ENCODE results near the gene TRIM2. TPM values are rescaled to one million over a fixed set of nuclear protein-coding genes. Genes with fewer than 3 reads are reported as not detected.

Gene TRIM2
- total RNA-seq, 1 donor from 2014 or later = 51.8 TPM

GRCh38 chr4:153362184-153362583, 157.9 kb downstream of the TRIM2 start:
- Histone ChIP-seq H3K9ac (ENCODE audit: low read length) (no peak overlapping the region), H3K27me3 (ENCODE audit: insufficient read depth, low read length) (no peaks in the 10 kb centered on the region)
- FAIRE-seq = no peak

GRCh38 chr4:153364061-153364460, 159.8 kb downstream of the TRIM2 start:
- TF ChIP-seq CTCF (IDR thresholded peaks at IDR 0.05; ENCODE audit: insufficient read depth, low read depth, low read length) = no peak
- TF ChIP-seq EZH2 (IDR thresholded peaks at IDR 0.05; ENCODE audit: insufficient read depth, low read length) = no peak
- H3K9ac ChIP-seq (ENCODE audit: low read length) = no peak overlapping the region
- DNase-seq (ENCODE audit: low read depth) (peak; percentile 30), FAIRE-seq (no peak)
- no peaks in the 10 kb centered on the region for H4K20me1 ChIP-seq (ENCODE audit: insufficient read depth, low read length)
- no peak overlapping the region for H3K27ac Mint-ChIP-seq (ENCODE audit: unreplicated experiment)
- peaks cover 8% of the 10 kb centered on the region for H3K9me3 Mint-ChIP-seq (ENCODE audit: unreplicated experiment)
- H3K36me3 ChIP-seq (ENCODE audit: insufficient read depth, low read length) = no peaks in the 10 kb centered on the region
- no peaks in the 10 kb centered on the region for H3K4me1 ChIP-seq (ENCODE audit: insufficient read depth, low read length)
- no peaks in the 10 kb centered on the region for H3K27me3 ChIP-seq (ENCODE audit: insufficient read depth, low read length)
- H2AFZ ChIP-seq (ENCODE audit: low read depth, low read length) = no peak overlapping the region
- H3K4me1 Mint-ChIP-seq (ENCODE audit: low read depth, unreplicated experiment) = no peaks in the 10 kb centered on the region
- no peaks in the 10 kb centered on the region for H3K79me2 ChIP-seq (ENCODE audit: insufficient read depth, low read length)
- no peak overlapping the region for H3K4me2 ChIP-seq (ENCODE audit: low read length)
- H3K9me3 ChIP-seq (ENCODE audit: insufficient read depth, low read depth, low read length) = no peaks in the 10 kb centered on the region
- no peak overlapping the region for H3K27ac ChIP-seq (ENCODE audit: low read depth, low read length)
- peaks cover 1% of the 10 kb centered on the region for H3K36me3 Mint-ChIP-seq (ENCODE audit: low read depth, unreplicated experiment)
- H3K4me3 Mint-ChIP-seq (ENCODE audit: unreplicated experiment) = no peak overlapping the region
- H3K4me3 ChIP-seq (ENCODE audit: insufficient read depth, low read depth, low read length) = no peak overlapping the region
- H3K27me3 Mint-ChIP-seq (ENCODE audit: low read depth, unreplicated experiment) = no peaks in the 10 kb centered on the region

More at GRCh38 chr4:153362184-153362583, 157.9 kb downstream of the TRIM2 start:
- H3K27ac Mint-ChIP-seq (ENCODE audit: unreplicated experiment) = no peak overlapping the region
- H3K4me2 ChIP-seq (ENCODE audit: low read length) = no peak overlapping the region
- no peak for DNase-seq (ENCODE audit: low read depth)
- no peaks in the 10 kb centered on the region for H3K9me3 ChIP-seq (ENCODE audit: insufficient read depth, low read depth, low read length)
- TF ChIP-seq EZH2 (IDR thresholded peaks at IDR 0.05; ENCODE audit: insufficient read depth, low read length) = no peak
- no peak for TF ChIP-seq CTCF (IDR thresholded peaks at IDR 0.05; ENCODE audit: insufficient read depth, low read depth, low read length)
- H3K4me3 Mint-ChIP-seq (ENCODE audit: unreplicated experiment) = no peak overlapping the region
- H3K36me3 Mint-ChIP-seq (ENCODE audit: low read depth, unreplicated experiment) = peaks cover 1% of the 10 kb centered on the region
- no peak overlapping the region for H3K4me3 ChIP-seq (ENCODE audit: insufficient read depth, low read depth, low read length)
- H3K4me1 ChIP-seq (ENCODE audit: insufficient read depth, low read length) = no peaks in the 10 kb centered on the region
- no peaks in the 10 kb centered on the region for H3K36me3 ChIP-seq (ENCODE audit: insufficient read depth, low read length)
- H3K27ac ChIP-seq (ENCODE audit: low read depth, low read length) = no peak overlapping the region
- H3K27me3 Mint-ChIP-seq (ENCODE audit: low read depth, unreplicated experiment) = no peaks in the 10 kb centered on the region
- H3K4me1 Mint-ChIP-seq (ENCODE audit: low read depth, unreplicated experiment) = no peaks in the 10 kb centered on the region
- H3K9me3 Mint-ChIP-seq (ENCODE audit: unreplicated experiment) = peaks cover 8% of the 10 kb centered on the region
- no peaks in the 10 kb centered on the region for H3K79me2 ChIP-seq (ENCODE audit: insufficient read depth, low read length)
- H2AFZ ChIP-seq (ENCODE audit: low read depth, low read length) = no peak overlapping the region
- H4K20me1 ChIP-seq (ENCODE audit: insufficient read depth, low read length) = no peaks in the 10 kb centered on the region

GRCh38 chr4:153365003-153365402, 160.8 kb downstream of the TRIM2 start:
- H3K36me3 ChIP-seq (ENCODE audit: insufficient read depth, low read length) = no peaks in the 10 kb centered on the region
- H3K9me3 ChIP-seq (ENCODE audit: insufficient read depth, low read depth, low read length) = no peaks in the 10 kb centered on the region
- H3K36me3 Mint-ChIP-seq (ENCODE audit: low read depth, unreplicated experiment) = peaks cover 1% of the 10 kb centered on the region
- no peak for TF ChIP-seq EZH2 (IDR thresholded peaks at IDR 0.05; ENCODE audit: insufficient read depth, low read length)
- no peak for TF ChIP-seq CTCF (IDR thresholded peaks at IDR 0.05; ENCODE audit: insufficient read depth, low read depth, low read length)
- H3K4me1 Mint-ChIP-seq (ENCODE audit: low read depth, unreplicated experiment) = no peaks in the 10 kb centered on the region
- peaks cover 8% of the 10 kb centered on the region for H3K9me3 Mint-ChIP-seq (ENCODE audit: unreplicated experiment)
- H3K4me3 ChIP-seq (ENCODE audit: insufficient read depth, low read depth, low read length) = no peak overlapping the region
- no peaks in the 10 kb centered on the region for H3K79me2 ChIP-seq (ENCODE audit: insufficient read depth, low read length)
- no peak for DNase-seq (ENCODE audit: low read depth)
- no peak for FAIRE-seq
- no peaks in the 10 kb centered on the region for H3K27me3 ChIP-seq (ENCODE audit: insufficient read depth, low read length)
- no peak overlapping the region for H3K9ac ChIP-seq (ENCODE audit: low read length)
- H4K20me1 ChIP-seq (ENCODE audit: insufficient read depth, low read length) = no peaks in the 10 kb centered on the region
- H3K27ac ChIP-seq (ENCODE audit: low read depth, low read length) = no peak overlapping the region
- no peak overlapping the region for H3K4me3 Mint-ChIP-seq (ENCODE audit: unreplicated experiment)
- no peak overlapping the region for H3K27ac Mint-ChIP-seq (ENCODE audit: unreplicated experiment)
- H3K4me2 ChIP-seq (ENCODE audit: low read length) = no peak overlapping the region
- H3K27me3 Mint-ChIP-seq (ENCODE audit: low read depth, unreplicated experiment) = no peaks in the 10 kb centered on the region
- no peaks in the 10 kb centered on the region for H3K4me1 ChIP-seq (ENCODE audit: insufficient read depth, low read length)
- H2AFZ ChIP-seq (ENCODE audit: low read depth, low read length) = no peak overlapping the region

All from astrocyte (in vitro differentiated cells and primary cell).